Endodermal cell (in vitro differentiated cells): ENCODE measurements around the gene RBKS. TPM values are rescaled to one million over a fixed set of nuclear protein-coding genes. Genes with fewer than 3 reads are reported as not detected.

ENCODE experiments used
- DNase-seq: peaks from one replicate; pipeline ENCODE4 v3.0.0-alpha.2; 2017
- H3K27ac ChIP-seq: 2 replicates; pipeline ENCODE4 v1.5.1; 2013; ENCODE audit warnings: mild to moderate bottlenecking, low read depth, low read length, moderate library complexity
- H3K27me3 ChIP-seq: 2 replicates; pipeline ENCODE4 v1.6.1; 2013; ENCODE audit warnings: mild to moderate bottlenecking, low read length, moderate library complexity; ENCODE audit not compliant: insufficient read depth, control insufficient read depth, poor library complexity, severe bottlenecking
- H3K36me3 ChIP-seq: 2 replicates; pipeline ENCODE4 v1.7.0; 2013; ENCODE audit warnings: mild to moderate bottlenecking, low read length, moderate library complexity; ENCODE audit not compliant: control insufficient read depth, insufficient read depth
- H3K4me1 ChIP-seq: one replicate; pipeline ENCODE4 v1.7.0; 2013; ENCODE audit warnings: low read length; ENCODE audit not compliant: control insufficient read depth, insufficient read depth
- H3K4me3 ChIP-seq: 2 replicates; pipeline ENCODE4 v1.5.1; 2013; ENCODE audit warnings: mild to moderate bottlenecking, low read length, moderate library complexity
- H3K9ac ChIP-seq: 2 replicates; pipeline ENCODE4 v1.6.1; 2013; ENCODE audit warnings: mild to moderate bottlenecking, low read length, moderate library complexity; ENCODE audit not compliant: poor library complexity, severe bottlenecking; ENCODE audit errors: extremely low read depth
- H3K9me3 ChIP-seq: 2 replicates; pipeline ENCODE4 v1.6.1; 2013; ENCODE audit warnings: mild to moderate bottlenecking, low read length, moderate library complexity; ENCODE audit not compliant: control insufficient read depth
- H3K27ac Mint-ChIP-seq: 2 replicates; pipeline ENCODE4 v1.8.0; 2020; ENCODE audit warnings: mixed read lengths
- H3K27me3 Mint-ChIP-seq: 2 replicates; pipeline ENCODE4 v1.8.0; 2021; ENCODE audit warnings: mild to moderate bottlenecking, mixed read lengths; ENCODE audit not compliant: insufficient read depth
- H3K36me3 Mint-ChIP-seq: 2 replicates; pipeline ENCODE4 v1.8.0; 2020; ENCODE audit warnings: low read depth, mixed read lengths
- H3K4me1 Mint-ChIP-seq: 2 replicates; pipeline ENCODE4 v1.8.0; 2020; ENCODE audit warnings: mixed read lengths
- H3K4me3 Mint-ChIP-seq: 2 replicates; pipeline ENCODE4 v1.8.0; 2020; ENCODE audit warnings: mild to moderate bottlenecking, moderate library complexity, mixed read lengths
- H3K9me3 Mint-ChIP-seq: 2 replicates; pipeline ENCODE4 v1.8.0; 2020; ENCODE audit warnings: mild to moderate bottlenecking, mixed read lengths
- CTCF ChIP-seq: fragments of 200-600 bp; sonication (generic); conservative IDR thresholded peaks from 2 replicates; pipeline ENCODE4 v1.5.0; 2021; ENCODE audit warnings: antibody characterized with exemption, mild to moderate bottlenecking
- WGBS, 2 experiments: methylation state at CpG; one replicate each; pipeline versions ENCODE4 v1.1.5 to v1.1.7; 2013; ENCODE audit warnings: missing lambda C conversion rate in 2 of 2, mixed read lengths in 1 of 2; ENCODE audit not compliant: insufficient coverage in 1 of 2, insufficient read length in 1 of 2; 5-methylcytosine and 5-hydroxymethylcytosine counted together
- total RNA-seq, 2 donors: library from RNA; stranded (reverse); fragmentation: NEBNext Ultra II Directional in 1 of 2; extraction: Animal tissue kit (Norgen Biotek cat#: 25700) in 1 of 2; gene quantifications; 2 replicates in 1 of 2; 3 replicates in 1 of 2; pipeline ENCODE4 v1.2.1, GENCODE V29; 2021

Gene RBKS
- total RNA-seq, 2 donors from 2014 or later, result 4.4 to 4.9 TPM

DNA sequence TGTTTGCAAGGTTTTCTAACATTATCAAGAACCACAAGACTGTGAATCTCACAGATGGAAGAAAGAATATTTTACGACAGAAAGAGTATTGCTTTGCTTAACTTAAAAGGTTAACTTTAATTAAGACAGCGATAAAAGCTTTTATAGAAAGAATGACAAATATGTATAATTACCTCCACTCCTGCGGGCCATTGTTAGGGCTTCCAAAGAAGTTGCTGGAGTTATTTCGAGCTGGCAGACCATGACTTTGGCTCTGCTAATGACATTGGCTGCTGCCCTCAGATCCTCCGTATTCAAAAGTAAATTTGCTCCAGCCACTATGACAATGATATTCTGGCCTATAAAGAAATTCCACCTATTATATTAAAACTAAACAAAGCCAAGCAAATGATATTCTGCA, 47.3 kb downstream of the RBKS start:
- no peaks in the 10 kb centered on the region for H3K9me3 Mint-ChIP-seq
- no peak for DNase-seq
- H3K27ac Mint-ChIP-seq, result no peak overlapping the region
- no peaks in the 10 kb centered on the region for H3K36me3 Mint-ChIP-seq
- no peak overlapping the region for H3K4me3 ChIP-seq
- WGBS, 2 experiments, result 83 to 92% methylated on average over 1 to 5 of the region's 5 CpGs
- no peak for TF ChIP-seq CTCF
- no peaks in the 10 kb centered on the region for H3K9me3 ChIP-seq
- H3K4me3 Mint-ChIP-seq, result no peak overlapping the region
- no peaks in the 10 kb centered on the region for H3K4me1 ChIP-seq
- H3K36me3 ChIP-seq, result no peaks in the 10 kb centered on the region
- H3K27me3 ChIP-seq, result no peaks in the 10 kb centered on the region
- H3K27me3 Mint-ChIP-seq, result no peaks in the 10 kb centered on the region
- no peak overlapping the region for H3K27ac ChIP-seq
- no peaks in the 10 kb centered on the region for H3K4me1 Mint-ChIP-seq
- no peak overlapping the region for H3K9ac ChIP-seq

DNA sequence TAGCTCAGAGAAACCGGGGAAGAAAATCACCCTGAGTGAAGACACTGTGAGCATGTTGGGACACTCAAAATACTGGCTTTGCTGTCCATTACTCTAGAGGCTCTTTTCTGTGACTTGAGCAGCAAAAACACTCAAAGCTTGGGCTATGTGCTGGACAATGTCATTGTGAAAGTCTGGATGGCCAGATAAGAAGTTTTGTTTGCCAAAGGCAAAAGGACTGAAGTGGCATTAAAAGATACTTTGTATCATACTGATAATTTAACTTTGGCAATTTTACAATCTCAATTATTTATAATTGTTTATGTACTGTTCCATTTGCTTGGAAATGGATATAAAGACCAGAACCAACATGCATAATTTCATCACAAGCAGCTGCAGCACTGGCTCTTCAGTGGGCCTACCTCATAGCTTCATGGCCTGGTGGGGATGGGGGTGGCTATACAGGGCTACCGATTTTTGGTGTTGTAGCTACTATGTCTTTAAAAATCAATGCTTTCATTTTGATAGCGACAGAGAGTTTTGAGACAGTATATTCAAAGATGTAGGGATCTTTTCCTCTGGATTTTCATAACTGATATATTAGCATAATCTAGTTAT, 51.1 kb downstream of the RBKS start:
- Histone ChIP-seq H3K4me1 (no peaks in the 10 kb centered on the region), H3K27me3 (no peaks in the 10 kb centered on the region), H3K4me3 (no peak overlapping the region), H3K9me3 (no peaks in the 10 kb centered on the region), H3K36me3 (no peaks in the 10 kb centered on the region), H3K9ac (no peak overlapping the region), H3K27ac (no peak overlapping the region)
- H3K4me1 Mint-ChIP-seq, result no peaks in the 10 kb centered on the region
- H3K36me3 Mint-ChIP-seq, result peaks cover 2% of the 10 kb centered on the region
- DNase-seq, result no peak
- H3K4me3 Mint-ChIP-seq, result no peak overlapping the region
- peaks cover 2% of the 10 kb centered on the region for H3K9me3 Mint-ChIP-seq
- TF ChIP-seq CTCF, result no peak
- WGBS, 2 experiments, result 86 to 88% methylated on average over 1 to 2 of the region's 3 CpGs
- peaks cover 1% of the 10 kb centered on the region for H3K27me3 Mint-ChIP-seq
- no peak overlapping the region for H3K27ac Mint-ChIP-seq

DNA sequence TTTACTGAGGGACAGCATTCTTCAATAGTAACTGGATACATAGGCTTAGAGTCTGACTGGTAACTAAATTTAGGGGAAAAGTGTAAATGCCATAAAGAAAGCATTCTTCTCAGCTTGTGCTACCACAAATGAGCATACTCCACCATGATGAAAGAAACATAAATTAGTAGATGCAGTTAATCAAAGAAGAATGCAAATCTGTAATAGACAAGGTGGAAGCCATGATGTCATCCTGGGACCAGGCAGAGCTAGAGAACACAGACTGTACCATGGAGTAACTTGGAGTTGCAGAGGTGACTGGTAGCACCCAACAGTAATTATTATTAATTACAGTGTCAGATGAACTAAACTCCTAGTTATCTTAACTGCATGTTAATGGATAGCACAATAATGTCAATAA, 51.7 kb downstream of the RBKS start:
- Histone ChIP-seq H3K9ac (no peak overlapping the region), H3K4me1 (no peaks in the 10 kb centered on the region), H3K27ac (no peak overlapping the region), H3K4me3 (no peak overlapping the region), H3K36me3 (no peaks in the 10 kb centered on the region), H3K27me3 (no peaks in the 10 kb centered on the region), H3K9me3 (no peaks in the 10 kb centered on the region)
- H3K4me3 Mint-ChIP-seq, result no peak overlapping the region
- H3K36me3 Mint-ChIP-seq, result peaks cover 2% of the 10 kb centered on the region
- no peak overlapping the region for H3K27ac Mint-ChIP-seq
- DNase-seq, result no peak
- peaks cover 2% of the 10 kb centered on the region for H3K9me3 Mint-ChIP-seq
- peaks cover 1% of the 10 kb centered on the region for H3K27me3 Mint-ChIP-seq
- H3K4me1 Mint-ChIP-seq, result no peaks in the 10 kb centered on the region
- TF ChIP-seq CTCF, result no peak
